Raji (cell line): Measurements from ENCODE around the gene SLC9A1.

Experiments used
- POLR2A ChIP-seq: IDR thresholded peaks from 2 replicates; pipeline ENCODE4 v1.6.1; 2011; ENCODE audit warnings: low read depth, low read length, control low read depth; ENCODE audit not compliant: insufficient read depth

SLC9A1 gene

DNA sequence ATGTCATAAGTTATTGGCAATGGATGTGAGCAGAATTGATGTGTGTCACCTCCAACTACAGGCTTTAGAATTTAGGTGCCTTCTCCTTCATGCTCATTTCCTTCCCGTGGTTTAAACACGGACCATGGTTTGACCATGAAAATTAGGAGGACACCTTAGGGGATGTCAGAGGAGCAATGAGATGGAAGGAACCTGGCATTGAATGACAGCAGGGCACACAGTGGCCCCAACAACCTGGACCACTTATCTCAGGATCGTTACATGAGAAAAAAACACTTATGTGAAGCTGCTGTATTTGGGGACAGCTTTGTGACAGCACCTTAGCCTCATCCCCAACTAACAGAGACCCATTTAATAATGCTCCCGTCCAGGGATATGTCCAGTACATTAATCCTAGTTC is 70.8 kb downstream of the SLC9A1 start:
- no peak for TF ChIP-seq POLR2A

DNA sequence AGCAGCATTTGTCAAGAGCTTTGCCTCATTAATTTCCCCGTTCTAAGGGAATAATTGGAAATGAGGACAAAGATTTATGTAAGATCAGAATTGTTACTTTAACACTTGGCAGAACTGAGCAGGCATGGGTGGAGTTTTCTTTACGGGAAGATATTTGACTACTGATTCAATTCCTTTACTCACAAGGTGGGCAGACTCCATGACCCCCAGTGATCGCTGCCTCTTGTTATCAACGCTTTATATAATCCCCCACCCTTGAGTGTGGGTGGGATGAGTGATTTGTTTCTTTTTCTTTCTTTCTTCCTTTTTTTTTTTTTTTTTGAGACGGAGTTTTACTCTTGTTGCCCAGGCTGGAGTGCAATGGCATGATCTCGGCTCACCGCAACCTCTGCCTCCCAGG is 77.0 kb downstream of the SLC9A1 start:
- no peak for TF ChIP-seq POLR2A

GRCh38 chr1:27076803-27077202 is 78.1 kb downstream of the SLC9A1 start:
- no peak for TF ChIP-seq POLR2A

GRCh38 chr1:27074175-27074780 is 80.6 kb downstream of the SLC9A1 start:
- TF ChIP-seq POLR2A, result no peak

GRCh38 chr1:27071049-27071416 is 83.9 kb downstream of the SLC9A1 start:
- no peak for TF ChIP-seq POLR2A

- TF ChIP-seq POLR2A, result no peak
Observed at GRCh38 chr1:27070390-27071048, 84.4 kb downstream of the SLC9A1 start.

- TF ChIP-seq POLR2A, result no peak
Observed at GRCh38 chr1:27068922-27069321, 86.0 kb downstream of the SLC9A1 start.

GRCh38 chr1:27065999-27066630 is 88.8 kb downstream of the SLC9A1 start:
- no peak for TF ChIP-seq POLR2A

DNA sequence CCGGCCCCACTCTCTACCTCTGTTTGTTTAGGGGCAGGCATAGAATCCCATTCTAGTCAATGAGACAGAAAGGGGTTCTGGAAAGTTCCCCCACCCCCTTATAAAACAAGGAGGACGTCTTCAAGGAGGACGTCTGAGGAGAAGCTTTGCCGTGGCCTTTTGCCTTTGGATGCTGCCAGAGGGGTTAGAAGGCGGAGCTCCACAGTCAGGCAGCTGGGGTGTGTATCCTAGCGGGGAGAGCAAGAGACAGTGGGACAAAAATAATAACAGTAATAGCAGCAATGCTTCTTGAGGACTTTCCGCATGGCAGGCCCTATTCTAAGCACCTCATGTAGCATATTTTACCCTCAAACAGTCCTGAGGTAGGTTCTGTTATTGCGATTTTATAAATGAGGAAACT is 94.0 kb downstream of the SLC9A1 start:
- no peak for TF ChIP-seq POLR2A

GRCh38 chr1:27058966-27059669 is 95.8 kb downstream of the SLC9A1 start:
- no peak for TF ChIP-seq POLR2A

- no peak for TF ChIP-seq POLR2A
Observed at GRCh38 chr1:27057801-27058625, 96.9 kb downstream of the SLC9A1 start.

DNA sequence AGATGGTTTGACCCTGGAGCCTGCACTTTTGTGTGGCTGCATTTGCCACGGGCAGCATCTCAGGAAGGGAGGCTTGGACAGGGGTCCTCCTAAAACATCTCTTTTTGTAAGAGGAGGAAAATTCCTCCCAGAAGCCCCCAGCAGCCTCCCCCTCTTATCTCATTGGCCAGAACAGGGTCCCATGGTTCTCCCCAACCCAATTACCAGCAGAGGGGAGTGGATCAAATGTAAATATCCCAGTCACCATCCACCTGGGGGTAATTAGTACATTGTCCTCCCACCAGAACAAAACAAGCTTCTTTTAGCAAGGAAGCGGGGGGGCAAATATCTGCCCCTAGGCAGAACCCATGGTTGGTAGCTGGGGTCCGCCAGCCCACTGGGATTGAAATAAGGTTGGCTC is 97.5 kb downstream of the SLC9A1 start:
- TF ChIP-seq POLR2A, result no peak

DNA sequence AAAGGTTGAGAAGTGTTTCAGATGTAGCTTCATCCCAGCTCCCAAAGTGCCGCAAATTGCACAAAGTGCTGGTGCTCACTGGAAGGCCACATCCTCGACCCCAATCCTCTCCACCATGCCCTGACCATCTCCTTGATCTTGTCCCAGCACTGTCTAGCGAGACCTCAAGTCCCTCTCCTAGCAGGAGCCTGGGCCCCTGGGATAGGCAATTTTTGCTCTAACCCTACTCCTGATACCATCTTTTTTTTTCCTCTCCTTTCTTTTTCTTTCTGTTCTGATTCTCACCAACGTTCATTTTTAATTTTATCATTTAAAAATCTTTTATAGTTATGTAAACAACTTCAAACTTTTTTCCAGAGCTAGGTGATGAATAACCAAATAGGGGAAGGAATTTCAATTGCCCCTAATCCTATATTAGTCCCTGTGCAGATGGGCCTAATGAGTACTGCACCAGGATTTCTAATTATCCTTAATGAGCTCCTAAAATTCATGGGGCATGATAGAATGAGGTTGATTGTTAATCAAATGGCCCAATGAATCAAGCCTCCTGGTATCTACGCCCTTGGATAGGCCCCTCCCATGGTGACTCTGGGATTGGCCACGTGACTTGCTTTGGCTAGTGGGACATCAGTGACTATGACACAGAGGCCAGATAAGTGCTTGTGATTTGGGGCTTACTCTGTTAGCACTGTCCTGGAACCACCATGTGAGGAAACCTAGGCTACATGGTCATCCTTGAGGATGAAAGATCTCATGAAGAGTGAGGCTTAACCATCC is 100.8 kb downstream of the SLC9A1 start:
- no peak for TF ChIP-seq POLR2A

DNA sequence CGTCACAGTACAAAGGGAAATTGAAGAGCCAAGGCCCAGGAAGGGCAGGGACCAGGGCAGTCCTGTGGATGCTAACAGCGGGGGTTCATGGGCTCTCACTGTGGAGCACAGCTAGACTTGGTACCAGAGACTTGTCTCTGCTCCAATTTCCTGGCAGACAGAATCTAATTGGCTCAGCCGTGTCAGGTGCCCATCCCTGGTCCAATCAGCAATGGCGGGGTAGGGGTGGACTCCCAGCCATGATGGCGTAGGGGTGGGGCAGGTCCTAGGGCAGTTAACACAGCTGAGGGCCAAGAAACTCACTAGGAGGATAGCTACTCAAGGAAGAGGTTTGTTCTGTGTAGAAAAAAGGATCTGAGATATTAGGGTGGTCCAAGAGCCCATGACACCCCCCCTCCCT is 102.4 kb downstream of the SLC9A1 start:
- no peak for TF ChIP-seq POLR2A
